Measurements from ENCODE around the gene PRIMA1.

The PRIMA1 gene

DNA sequence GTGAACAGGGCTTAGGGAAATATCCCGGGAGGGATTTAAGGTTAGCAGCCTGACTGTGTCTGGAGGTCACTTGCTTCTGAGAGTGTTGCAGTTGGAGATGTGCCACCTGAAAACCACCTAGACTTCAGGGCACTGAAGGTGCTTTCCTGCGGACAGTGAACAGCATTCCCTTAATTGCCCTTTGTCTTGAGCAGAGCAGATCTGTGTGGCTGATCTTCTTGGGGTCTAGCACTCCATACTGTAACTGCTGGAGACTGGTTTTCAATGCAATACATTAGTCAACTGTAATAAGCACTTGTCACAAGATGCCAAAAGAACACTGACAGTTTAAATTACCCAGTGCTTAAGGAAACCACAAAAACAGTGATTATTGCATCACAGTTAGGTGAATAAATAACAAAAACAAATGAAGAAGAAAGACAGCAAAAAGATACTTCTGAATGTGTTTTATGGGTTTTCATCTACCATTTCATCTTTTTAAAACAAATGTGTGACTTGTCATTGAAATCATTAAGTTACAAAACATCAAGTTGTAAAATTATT is 111.8 kb downstream of the PRIMA1 start:
- no peak for DNase-seq (ENCODE audit: low read depth in 2 of 2)

DNA sequence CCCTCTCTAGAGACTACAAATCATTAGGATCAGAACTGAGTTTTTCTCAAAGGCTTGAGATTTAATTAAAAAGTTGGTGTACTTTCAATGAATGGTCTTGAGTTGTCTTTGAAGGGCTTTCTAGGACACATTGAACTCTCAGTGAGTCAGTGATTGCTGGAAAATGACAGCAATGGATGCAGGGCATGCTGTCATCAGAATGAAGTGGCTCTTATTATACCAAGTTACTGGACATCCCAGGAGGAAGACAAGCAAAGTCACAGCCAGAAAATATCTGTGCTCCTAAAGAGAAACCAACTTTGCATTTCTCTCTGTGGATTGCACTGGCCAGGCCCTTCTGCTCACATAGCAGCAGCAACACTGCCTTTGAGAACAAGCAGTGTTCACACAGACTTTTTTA is 112.6 kb downstream of the PRIMA1 start:
- DNase-seq (ENCODE audit: low read depth in 2 of 2) = no peak

GRCh38 chr14:93674343-93674742 is 113.9 kb downstream of the PRIMA1 start:
- DNase-seq (ENCODE audit: low read depth in 2 of 2) = no peak

GRCh38 chr14:93669632-93670031 is 118.7 kb downstream of the PRIMA1 start:
- DNase-seq (ENCODE audit: low read depth in 2 of 2) = no peak

Measured in stimulated activated CD8-positive, alpha-beta memory T cell treated with anti-CD3 and anti-CD28 coated beads, Interleukin-7, amount 100 ng/mL, for 1 hour (primary cell).